IMR-90 (cell line): Measurements from ENCODE around the gene HOXB8.

Experiments
- BHLHE40 ChIP-seq: fragments of 150-350 bp; IDR thresholded peaks from 2 replicates; pipeline ENCODE4 v1.6.1; 2016; ENCODE audit warnings: mild to moderate bottlenecking, low read depth, low read length
- MAZ ChIP-seq: IDR thresholded peaks from 2 replicates; pipeline ENCODE4 v1.6.1; 2012; ENCODE audit warnings: low read depth, mild to moderate bottlenecking, low read length, improper control_type of control experiment, moderate library complexity, borderline replicate concordance
- NFE2L2 ChIP-seq: fragments of 150-350 bp; IDR thresholded peaks from 2 replicates; pipeline ENCODE4 v1.6.1; 2016; ENCODE audit warnings: low read depth, mild to moderate bottlenecking, low read length
- RAD21 ChIP-seq: IDR thresholded peaks from 2 replicates; pipeline ENCODE4 v1.6.1; 2012; ENCODE audit warnings: low read length, improper control_type of control experiment
- TF ChIP-seq, protein P1 (sequence below): conservative IDR thresholded peaks from 2 replicates; pipeline ENCODE4 v1.5.1; 2012; ENCODE audit warnings: mild to moderate bottlenecking, low read depth, low read length, improper control_type of control experiment

DNA sequence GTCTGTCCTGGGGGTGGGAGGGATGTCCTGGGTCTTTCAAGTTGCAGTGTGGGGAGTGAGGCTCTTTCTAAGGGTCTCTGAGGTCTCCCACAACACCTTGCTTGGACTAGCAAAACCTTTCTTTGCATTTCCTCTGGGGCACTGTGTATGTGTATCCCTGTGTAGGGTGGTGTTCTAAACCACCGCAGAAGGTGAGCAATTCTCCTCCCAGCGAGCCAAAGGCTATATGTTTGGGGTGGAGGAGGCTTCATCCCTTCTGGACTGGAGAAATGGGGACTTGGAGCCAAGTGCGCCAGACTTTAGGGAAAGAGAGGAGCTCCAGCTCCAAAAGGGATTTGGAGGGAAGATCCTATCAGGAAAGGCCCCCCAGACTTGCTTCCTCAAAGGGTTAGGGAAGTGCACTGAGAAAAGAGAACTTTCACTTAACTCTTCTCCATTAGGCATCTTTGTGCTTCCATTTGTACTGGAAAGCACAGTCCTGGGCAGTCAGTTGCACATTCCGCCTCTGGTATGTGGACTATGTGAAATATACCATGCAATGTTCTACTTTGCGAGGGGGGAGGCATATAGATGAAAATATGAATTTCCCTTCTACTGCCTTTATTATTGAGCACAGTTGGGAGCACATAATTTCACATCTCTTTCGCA, 29.9 kb upstream of the HOXB8 start:
- TF ChIP-seq, protein P1, sequence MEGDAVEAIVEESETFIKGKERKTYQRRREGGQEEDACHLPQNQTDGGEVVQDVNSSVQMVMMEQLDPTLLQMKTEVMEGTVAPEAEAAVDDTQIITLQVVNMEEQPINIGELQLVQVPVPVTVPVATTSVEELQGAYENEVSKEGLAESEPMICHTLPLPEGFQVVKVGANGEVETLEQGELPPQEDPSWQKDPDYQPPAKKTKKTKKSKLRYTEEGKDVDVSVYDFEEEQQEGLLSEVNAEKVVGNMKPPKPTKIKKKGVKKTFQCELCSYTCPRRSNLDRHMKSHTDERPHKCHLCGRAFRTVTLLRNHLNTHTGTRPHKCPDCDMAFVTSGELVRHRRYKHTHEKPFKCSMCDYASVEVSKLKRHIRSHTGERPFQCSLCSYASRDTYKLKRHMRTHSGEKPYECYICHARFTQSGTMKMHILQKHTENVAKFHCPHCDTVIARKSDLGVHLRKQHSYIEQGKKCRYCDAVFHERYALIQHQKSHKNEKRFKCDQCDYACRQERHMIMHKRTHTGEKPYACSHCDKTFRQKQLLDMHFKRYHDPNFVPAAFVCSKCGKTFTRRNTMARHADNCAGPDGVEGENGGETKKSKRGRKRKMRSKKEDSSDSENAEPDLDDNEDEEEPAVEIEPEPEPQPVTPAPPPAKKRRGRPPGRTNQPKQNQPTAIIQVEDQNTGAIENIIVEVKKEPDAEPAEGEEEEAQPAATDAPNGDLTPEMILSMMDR, result no peak
- no peak for TF ChIP-seq BHLHE40
- TF ChIP-seq MAZ, result no peak
- TF ChIP-seq NFE2L2, result no peak
- no peak for TF ChIP-seq RAD21
